HG02588 (cell line): ENCODE measurements around the gene HAUS7.

Source experiments
- ATAC-seq: cut with Tn5 transposase; IDR thresholded peaks from one replicate; pipeline ENCODE4 v1.9.1; 2021; ENCODE audit warnings: mild to moderate bottlenecking, moderate library complexity; ENCODE audit not compliant: unreplicated experiment

Gene HAUS7

DNA sequence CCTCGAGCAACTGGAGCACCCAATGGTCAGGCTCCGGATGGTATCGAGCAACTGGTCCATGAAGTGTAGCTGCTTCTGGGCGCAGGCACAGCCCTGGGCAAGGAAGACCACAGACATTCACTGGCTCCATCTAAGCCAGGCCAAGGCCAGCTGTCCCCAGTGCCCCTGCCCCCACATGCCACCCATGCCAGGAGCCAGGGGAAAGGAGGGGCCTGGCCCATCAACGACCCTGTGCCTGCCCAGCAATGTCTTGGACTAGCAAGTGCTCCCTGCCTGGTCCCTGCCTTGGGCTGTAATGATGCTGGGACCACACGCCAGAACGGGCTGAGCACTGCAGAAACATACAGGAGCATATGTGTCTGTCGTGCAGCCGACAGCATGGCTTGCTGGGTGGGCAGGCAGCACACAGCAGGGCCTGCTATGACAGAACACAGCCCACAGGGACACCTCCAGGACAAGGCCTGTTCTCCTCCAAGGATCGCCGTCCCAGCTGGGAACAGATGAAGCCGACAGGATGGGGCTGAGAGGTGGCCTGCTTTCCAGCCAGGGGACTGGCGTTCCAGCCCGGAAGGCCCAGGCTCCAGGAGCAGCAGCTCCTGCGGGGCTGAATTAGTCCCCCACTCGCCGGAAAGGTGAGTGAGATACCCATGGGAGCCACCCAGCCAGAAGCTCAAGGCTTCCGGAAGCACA is 13.1 kb downstream of the HAUS7 start:
- ATAC-seq: no peak

DNA sequence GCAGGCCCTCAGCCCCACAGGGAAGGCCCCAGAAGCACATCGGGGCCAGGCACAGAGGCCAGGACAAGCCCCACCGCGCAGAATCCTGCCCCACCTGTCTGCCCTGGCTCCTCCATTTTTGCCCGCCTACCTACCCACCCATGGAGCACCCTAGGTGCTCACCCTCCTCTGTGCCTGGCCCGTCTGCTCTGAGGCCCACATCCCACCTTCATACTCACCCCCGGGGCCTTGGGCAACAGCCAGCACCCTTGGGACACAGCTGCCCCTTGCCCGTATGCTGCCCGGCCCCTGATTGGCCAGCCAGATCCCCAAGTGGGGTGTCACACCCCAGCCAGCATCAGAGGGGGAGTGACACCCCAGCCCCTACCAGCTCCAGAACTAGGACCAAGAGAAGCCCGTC is 13.7 kb downstream of the HAUS7 start:
- no peak for ATAC-seq

DNA sequence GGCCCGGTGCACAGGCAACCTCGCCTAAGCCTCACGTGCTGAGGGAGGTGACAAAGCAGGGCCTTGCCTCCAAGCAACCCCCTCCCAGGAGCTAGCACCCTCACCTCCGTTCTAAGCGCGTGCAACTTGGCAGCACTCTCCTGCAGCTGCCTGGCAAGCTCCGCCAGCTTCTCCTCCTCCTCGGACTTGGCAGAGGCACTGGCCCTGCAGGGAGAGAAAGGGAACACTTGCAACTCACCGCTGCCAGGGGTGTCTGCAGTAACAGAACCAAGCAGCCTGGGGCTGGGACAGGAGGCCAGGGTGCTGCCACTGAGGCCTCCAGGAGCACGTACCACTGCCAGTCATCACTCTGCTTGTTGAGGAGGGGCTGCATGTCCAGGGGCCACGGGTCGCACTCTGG is 14.2 kb downstream of the HAUS7 start:
- no peak for ATAC-seq

DNA sequence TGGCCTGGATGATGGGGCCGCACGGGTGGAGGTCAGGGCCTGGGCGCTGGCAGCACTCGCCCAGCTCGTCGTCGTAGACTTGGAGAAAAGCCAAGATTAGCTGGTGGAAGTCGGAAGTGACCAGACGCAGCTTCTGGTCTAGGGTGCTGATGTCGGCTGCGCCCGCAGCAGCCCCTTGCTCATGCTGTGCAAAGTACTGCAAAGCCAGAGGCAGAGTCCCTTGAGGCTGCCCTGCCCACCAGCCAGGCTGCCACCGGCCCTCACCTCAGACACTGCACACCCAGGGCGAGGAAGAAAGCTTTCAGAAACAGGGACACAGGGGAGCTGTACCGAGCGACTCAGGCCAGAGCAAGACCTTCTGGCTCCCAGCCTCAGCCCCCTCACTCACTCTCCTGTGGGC is 14.8 kb downstream of the HAUS7 start:
- ATAC-seq: no peak

DNA sequence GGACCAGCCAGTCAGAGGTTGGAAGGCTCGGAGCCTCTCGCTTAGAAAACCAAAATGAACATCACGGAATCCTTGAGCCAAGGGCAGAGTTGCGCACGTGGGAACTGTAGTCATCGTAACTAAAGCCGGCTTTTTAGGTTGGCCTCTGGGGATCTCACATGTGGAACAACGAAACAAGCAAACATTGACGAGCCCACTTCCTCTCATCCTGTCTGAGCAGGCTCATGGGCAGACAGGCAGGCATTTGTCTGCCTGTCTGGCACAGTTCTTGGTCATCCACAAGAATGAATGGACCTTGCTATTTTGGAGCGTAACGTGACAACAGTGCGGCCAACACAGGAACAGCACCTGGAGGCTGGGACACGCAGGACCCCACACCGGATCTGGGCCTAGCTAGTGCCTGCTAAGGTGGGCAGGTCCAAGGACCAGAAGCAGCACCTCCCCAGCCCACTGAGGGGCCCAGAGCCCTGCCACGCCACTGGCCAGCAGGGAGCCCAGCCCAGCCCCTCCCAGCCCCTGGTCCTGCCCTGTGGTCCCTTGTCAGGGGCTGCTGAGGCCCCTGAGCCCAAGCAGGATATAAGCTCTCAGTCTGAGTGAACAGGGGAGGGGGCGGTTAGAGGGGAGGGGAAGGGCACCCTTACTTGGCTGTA is 15.3 kb downstream of the HAUS7 start:
- ATAC-seq: no peak

DNA sequence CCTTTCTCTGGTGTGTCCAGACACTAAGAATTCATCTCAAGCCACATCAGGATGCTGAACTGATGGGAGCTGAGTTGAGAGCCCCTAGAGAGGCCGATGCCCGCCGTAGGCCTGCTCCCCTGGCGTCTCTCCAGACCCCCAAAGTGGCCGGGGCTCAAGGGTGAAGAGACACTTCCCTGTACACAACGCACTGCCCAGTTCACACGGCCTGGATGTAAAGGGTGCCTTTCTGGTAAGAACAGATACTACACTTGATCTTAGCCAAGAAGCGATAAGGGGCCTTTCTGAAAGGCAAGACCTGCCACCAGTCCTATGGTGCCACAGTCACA is 19.5 kb downstream of the HAUS7 start:
- no peak for ATAC-seq

DNA sequence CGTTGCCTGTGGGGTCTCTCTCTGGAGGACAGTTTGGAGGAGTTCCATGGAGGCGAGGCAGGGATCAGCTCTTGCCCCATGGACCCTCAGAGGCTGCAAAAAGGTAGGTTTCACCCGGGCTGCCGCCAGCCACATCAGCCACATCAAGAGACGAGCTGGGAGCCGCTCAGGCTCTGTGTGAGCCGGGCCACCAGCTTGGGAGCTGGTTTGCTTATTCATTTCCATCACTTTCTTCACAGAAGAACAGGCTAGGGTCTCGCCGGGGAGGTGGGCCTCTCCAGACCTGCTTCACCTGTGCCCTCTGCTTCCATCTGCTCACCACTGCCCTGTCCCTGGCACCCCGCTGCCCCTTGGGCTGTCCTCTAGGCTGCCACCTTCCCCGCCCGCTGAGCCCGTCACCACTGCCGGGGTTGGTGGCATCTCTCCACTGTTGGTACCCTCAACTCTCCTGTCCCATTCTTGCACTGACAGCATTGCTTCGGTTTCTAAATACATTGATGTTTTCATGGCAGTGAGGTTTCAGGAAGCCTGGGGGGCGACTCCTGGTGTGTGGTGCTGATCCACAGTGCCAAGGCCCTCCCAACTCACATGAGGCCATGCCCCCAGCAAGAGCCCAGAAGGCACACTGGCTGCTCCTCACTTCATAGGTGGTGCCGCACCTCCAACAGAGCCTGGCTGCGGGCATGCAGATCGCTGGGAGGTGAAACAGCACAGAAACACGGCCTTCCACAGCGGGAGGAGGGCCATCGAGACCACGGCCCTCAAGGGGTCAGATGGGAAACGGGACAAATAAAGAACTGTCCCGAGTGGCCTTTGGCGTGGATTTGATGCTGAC is 20.0 kb downstream of the HAUS7 start:
- no peak for ATAC-seq

DNA sequence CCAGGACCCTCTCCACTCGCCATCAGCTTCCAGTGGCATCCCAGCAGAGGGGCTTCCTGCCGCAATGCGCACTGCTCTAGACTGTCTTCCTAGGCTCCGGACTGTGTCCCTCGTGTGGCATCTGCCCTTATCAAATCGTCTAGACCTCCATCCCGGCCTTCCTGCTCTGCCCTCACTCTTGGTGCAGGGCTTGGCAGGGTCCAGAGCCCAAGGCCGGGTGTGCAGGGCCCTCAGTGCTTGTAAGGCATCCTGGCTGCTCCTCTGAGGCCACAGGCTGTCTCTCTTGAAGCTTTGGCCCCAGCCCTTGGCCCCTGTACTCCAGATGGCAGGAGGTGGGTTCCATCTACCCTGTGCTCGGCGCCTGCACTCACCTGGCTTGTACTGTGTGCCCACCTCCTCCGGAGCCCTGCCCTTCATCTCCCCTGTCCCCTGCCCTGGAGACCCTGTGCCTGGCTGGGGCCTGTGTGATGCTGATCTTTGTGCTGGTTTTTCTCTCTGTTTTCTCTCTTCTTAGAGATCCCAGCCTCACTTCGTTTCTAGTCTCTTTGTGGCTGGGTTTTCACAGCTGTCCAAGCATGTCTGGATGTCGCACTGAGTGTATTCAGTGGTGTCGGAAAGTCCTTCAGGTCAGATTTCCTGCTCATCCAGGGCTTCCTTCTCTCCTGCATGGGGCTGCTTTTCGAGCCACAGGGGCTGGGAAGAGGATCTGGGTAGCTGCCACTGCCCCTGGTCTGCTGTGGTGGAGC is 20.8 kb downstream of the HAUS7 start:
- no peak for ATAC-seq

DNA sequence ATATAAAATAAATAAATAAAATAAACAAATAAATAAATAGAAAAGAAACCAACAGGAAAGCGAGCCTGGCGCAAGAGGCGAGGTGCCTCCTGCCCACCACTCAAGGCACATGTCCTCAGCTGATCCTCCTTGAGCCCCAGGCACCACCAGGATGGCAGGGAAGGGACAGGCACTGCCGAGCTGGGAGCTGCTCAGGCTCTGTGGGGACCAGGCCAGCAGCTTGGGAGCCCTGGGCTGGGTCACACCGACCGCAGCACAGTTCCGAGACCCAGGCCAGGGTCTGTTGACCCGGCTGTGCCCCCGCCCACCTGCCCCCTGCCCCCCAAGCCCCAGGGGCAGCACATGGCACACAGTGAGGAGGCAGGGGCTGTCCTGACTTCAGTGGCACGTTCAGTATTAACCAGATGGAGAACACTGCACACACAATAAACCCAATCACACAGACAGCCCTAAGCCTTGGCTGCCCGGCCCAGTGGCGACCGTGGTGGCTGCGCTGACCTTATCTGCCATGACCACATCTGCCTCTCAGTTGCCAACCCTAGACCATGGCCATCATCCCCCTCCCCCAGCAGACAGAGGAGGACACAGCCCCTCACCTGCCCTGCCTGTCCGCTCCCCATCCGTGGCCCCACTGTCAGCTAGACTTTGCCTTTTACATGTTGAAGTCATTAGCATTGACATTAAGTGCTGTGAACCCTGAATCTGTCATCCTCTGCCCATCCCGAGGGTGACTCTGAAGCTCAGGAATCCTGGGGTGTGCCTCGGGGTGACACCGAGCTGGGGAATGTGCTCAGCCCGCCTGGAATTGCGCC is 21.6 kb downstream of the HAUS7 start:
- ATAC-seq: no peak

DNA sequence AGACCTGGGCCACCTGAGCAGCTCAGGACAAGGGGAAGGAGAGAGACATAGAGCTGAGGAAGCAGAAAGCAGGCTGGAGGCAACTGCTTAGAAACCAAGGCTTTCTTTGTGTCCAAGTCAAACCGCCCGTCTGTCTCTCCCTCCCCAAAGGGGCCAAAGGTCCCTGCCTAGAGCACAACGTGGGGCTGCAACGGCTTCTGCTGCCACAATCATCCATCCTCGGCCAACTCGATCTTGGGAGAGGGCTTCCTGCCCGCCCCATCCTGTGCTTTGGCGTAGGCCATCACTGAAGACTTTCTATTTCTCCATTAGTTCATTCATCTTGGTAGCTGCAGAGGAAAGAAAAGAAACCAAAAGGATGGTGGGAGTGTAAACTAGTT is 22.8 kb downstream of the HAUS7 start:
- no peak for ATAC-seq

DNA sequence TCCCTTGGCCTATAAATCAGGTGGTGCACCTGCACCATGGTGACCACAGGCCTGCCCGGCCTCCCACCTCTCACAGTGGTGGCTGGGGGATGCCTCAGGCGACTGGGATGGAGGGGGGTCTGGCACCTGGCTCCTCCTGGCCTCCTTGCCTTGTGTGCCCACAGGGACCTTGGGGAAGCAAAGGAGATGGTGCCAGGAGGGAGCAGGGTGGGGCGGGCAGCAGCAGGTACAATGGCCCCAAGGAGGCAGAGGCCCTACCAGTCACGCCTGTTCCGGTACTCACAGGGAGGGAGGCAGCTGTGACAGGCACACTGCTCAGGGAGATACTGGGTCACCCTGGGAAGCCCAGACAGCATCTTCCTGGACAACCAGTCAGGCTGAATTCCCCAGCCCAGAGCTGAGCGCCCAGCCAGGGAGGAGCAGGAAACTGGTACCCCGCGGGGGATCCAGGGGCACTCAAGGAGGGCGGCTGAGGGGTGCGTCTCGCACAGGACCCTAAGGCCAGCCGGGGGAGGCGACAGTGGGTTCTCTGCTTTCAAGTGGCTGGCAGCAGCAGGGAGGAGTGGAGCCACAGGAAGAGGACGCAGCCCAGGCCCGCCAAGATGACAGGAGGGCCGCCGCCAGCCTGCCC is 23.3 kb downstream of the HAUS7 start:
- ATAC-seq: no peak

DNA sequence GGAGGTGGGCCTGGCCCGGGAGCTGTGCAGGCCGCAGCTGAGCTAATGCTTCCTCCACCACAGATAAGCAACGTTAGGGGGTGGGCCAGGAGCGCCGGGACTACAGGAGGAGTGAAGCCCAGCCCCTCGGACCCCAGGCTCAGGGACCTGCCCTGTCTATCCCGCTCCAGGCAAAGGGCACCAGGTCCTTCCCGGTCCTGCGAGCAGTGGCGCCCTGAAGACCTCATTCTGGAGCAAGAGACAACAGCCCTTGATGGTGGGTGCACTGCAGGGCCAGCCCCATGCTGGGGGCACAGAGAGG is 23.8 kb downstream of the HAUS7 start:
- no peak for ATAC-seq

DNA sequence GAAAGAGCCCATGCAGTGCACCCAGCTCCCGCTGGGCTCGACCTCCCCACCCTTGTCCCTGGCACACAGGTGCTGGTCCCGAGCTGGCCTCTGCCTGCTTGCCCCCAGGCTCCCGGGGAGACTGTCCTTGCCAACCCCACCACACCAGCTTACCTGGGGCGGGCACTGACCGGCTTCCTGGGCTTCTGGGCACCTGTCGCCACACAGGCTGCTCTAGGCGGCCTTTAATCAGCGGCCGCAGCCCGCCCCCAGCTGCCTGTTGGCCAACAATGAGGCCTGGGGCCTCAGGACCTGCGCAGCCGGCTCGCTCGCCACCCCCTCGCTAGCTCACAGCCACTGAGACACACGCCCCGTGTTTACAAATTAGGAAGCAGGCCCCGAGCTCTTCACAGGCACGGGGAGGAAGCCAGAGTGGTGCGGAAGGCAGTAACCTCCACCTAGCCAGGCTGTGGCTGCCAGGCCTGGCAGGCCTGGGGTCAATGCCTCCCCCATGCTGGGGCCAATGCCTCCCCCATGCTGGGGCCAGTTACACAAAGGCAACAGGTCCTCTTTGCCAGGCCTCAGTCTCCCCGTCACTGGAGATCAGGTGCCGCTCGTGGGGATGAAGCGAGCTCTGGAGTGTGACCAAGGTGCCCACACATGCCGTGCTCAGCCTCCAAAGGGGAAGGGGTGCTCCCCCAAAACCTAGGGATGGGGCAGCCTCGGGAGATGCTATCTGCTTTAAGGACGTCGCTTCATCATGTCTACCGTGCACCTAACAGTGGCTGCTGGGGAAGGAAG is 24.3 kb downstream of the HAUS7 start, which contains the start of gene TREX2:
Gene TREX2 (minus strand): TSS at position 201 of the 780 bp plus-strand sequence. CDS start 626 bp downstream, outside the sequence.
- ATAC-seq: no peak

DNA sequence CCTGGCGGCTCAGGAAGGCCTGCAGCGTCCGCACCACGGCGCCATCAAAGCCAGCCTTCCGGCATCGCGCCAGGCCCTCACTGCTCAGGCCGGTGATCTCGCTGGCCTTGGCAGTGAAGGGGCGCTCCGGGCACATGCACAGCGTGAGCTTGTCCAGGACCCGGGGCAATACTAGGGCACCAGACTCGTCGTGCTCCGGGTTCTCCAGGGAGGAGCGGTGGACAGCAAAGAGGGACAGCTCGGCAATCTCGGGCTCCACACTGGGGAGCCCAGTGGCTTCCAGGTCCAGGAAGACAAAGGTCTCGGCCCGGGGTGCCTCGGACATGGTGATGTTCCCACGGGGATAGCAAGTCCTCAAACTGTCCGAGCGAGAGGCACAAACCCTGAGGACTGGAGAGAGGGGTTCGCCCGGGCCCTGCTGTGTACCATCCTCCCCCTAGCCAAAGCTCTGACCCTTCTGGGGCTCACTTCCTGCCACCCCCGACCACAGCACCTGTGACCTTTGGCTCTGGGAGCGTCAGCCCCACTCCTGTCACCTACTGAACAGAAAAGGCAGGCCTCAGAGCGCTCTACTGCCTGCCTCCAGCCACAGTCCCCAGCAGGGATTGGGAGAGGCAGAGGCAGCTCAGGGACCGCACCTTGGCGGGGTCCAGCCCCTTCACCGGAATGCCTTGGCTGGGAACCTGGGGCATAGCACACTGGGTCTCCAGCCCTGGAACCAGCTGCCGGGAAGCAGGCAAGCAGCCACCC is 25.1 kb downstream of the HAUS7 start:
- no peak for ATAC-seq

DNA sequence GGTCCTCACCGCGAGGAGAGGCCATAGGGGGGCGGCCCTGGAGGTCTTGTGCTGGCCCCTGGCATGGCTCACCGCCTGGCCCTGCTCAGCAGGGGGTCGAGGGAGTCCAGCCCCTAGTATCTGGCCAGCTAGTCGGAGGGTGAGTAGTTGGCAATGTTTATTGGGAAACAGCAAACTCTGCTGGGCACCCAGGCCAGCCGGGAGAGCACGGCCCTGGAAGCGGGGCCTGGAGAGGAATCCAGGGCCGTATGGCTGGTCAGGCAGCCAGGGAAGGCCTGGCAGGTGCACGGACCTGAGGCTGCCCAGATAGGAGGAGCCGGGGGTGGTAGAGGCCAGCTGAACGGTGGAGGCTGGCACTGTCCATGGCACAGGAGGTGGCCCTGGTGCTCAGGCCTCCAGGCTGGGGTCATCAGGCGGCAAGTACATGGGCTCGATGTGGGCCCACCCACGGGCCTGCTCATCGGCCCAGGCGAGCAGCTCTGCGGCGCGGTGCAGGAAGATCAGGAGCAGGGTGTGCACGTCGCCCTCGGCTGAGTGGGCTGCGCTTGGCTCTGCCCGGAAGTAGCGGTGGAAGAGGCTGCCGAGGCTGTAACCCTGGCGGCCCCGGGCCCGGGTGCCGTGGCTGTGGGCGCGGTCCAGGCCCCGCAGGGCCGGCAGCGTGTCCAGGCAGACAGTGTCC is 25.9 kb downstream of the HAUS7 start:
- ATAC-seq: no peak

DNA sequence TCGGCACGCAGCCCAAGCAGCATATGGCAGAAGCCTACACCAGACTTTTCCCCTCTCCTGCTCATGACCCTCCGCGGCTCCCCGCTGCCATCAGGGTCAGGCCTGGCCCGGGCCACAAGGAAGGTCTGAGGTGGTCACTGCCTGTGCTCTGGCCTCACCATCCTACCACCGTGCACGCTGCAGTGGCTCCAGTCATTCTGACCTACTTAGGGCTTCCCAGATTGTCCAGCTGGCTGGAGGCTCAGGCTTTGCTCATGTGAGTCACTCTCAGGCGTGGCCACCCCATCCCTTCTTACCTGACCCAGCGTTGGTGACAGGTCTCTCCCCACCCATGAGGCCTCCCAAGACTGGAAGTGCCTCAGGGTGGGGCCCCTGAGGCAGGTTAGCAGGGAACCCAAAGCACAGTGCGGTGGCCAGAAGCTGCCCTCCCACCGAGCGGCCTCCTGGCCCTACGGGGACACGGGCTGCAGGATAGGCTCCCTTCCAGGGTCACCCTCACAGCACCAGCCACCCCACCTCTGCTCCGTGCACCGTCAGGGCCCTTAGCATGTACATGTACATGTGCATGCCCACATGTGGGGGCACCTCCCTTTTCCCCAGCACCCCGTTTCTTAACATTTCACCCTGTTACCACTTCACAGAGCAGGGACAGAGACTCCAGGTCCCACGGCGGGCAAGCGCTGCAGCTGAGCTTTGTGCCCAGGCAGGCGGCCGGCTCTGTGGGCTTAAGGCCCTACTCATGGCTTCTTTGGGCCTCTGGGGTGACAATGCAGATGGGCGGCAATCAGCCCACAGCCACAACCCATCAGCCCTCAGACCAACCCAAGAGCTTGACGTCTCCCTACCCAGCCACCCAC is 26.7 kb downstream of the HAUS7 start:
- ATAC-seq: no peak

DNA sequence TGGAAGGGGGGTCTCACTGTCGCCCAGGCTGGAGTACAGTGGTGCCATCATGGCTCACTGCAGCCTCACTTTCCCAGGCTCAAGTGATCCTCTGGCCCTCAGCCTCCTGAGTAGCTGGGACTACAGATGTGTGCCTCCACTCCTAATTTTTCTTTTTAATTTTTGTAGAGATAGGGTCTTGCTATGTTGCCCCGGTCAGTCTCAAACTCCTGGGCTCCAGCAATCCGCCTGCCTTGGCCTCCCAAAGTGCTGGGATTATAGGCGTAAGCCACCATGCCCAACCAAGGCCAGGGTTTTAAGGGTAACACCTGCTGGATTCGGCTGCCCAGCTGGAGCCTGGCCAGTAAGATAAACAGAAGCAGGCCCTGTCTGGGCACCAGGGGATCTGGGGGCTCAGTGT is 27.9 kb downstream of the HAUS7 start:
- ATAC-seq: no peak
